Urothelium cell line (cell line): Measurements from ENCODE around the gene R3HCC1L.
A peak's percentile ranks its signal among the peaks of the same experiment; 100 is the strongest.
"Not testable (repeated sequence)": the region's sequence is repeated elsewhere in the genome, so short reads cannot be mapped to it uniquely, and the experiment has no call there.

ENCODE experiments used
- DNase-seq: peaks from one replicate; pipeline ENCODE4 v3.0.0; 2011; ENCODE audit warnings: low spot score, mixed read lengths
- FAIRE-seq: peaks from 2 replicates; lab custom pipeline; 2011; peaks lifted over from hg19 to GRCh38; lab: Jason Lieb, UNC

Gene R3HCC1L

GRCh38 chr10:98128802-98129201, 5.7 kb upstream of the R3HCC1L start:
- DNase-seq: no peak
- no peak for FAIRE-seq

DNA sequence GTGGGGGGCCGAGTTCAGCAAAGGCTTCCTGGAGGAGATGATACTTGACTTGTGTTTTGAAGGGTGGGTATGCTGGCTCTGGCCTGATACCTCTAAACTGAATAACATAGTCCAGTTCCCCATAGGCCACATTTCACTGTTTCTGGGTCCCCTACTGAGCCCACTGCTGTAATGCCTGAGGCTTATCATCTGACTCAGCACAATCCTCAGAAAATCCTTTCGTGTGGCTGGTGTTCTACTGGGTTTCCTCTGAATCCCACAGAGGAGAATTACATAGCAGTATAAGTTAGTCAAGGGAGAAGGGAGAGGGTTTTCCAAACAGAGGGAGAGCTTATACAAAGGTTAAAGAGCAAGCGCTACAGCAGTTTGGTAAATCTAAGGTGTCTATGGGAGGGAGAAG, 2.8 kb upstream of the R3HCC1L start:
- FAIRE-seq (no peak), DNase-seq (no peak)

- DNase-seq, FAIRE-seq: not testable (repeated sequence)
These were observed 1.2 kb upstream of the R3HCC1L start for GRCh38 chr10:98133075-98133752.

GRCh38 chr10:98134117-98134430, 383 bp upstream of the R3HCC1L start:
- FAIRE-seq: no peak

GRCh38 chr10:98135222-98135899, 904 bp downstream of the R3HCC1L start:
- FAIRE-seq (no peak), DNase-seq (no peak)

More at GRCh38 chr10:98134117-98134430, 383 bp upstream of the R3HCC1L start:
- DNase-seq: no peak

DNA sequence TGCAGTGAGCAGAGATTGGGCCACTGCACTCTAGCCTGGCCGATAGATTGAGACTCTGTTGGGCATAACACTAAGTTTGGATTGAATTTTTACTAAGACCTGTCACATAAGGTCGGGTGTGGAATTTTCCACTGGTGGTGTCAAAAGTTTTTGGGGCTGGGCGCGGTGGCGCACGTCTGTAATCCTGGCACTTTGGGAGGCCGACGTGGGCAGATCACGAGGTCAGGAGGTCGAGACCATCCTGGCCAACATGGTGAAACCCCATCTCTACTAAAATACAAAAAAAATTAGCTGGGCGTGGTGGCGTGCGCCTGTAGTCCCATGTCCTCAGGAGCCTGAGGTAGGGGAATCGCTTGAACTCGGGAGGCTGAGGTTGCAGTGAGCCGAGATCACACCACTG, 2.3 kb downstream of the R3HCC1L start:
- FAIRE-seq, DNase-seq: not testable (repeated sequence)

GRCh38 chr10:98138031-98138430, 3.6 kb downstream of the R3HCC1L start:
- FAIRE-seq: no peak

GRCh38 chr10:98139431-98139830, 5.0 kb downstream of the R3HCC1L start:
- no peak for DNase-seq
- FAIRE-seq: no peak

More at GRCh38 chr10:98138031-98138430, 3.6 kb downstream of the R3HCC1L start:
- no peak for DNase-seq

- FAIRE-seq (no peak), DNase-seq (no peak)
These were observed 7.1 kb downstream of the R3HCC1L start for GRCh38 chr10:98141484-98142073.

DNA sequence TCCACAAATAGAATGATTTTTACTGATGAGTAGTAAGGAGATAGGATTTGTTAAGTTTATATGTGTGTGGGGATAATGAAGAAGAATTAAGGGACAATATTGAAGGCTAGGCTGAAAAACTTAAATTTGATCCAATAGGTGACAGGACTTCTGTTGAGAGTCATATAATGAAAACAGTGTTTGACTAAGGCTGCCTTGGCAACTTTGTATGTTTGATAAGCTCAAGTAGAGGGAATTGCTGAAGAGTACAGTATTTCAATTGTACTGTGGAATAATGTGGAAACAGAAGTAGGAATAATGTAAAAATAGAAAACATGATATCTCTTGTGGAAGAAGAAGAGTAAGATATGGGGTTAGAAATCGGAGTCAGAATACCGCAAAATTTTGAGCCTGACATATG, 10.5 kb downstream of the R3HCC1L start:
- FAIRE-seq: no peak
- DNase-seq: no peak

- DNase-seq: no peak
- FAIRE-seq: no peak
These were observed 15.4 kb downstream of the R3HCC1L start for GRCh38 chr10:98149858-98150257.

GRCh38 chr10:98150544-98150943, 16.1 kb downstream of the R3HCC1L start:
- no peak for DNase-seq

GRCh38 chr10:98152778-98153177, 18.3 kb downstream of the R3HCC1L start:
- not testable (repeated sequence) for FAIRE-seq

More at GRCh38 chr10:98150544-98150943, 16.1 kb downstream of the R3HCC1L start:
- FAIRE-seq: peak; percentile 13

GRCh38 chr10:98153213-98153958, 18.9 kb downstream of the R3HCC1L start:
- FAIRE-seq, DNase-seq: not testable (repeated sequence)

More at GRCh38 chr10:98152778-98153177, 18.3 kb downstream of the R3HCC1L start:
- not testable (repeated sequence) for DNase-seq

- FAIRE-seq: no peak
- DNase-seq: no peak
These were observed 19.6 kb downstream of the R3HCC1L start for GRCh38 chr10:98154076-98154475.

- no peak for DNase-seq
- FAIRE-seq: no peak
These were observed 24.1 kb downstream of the R3HCC1L start for GRCh38 chr10:98158576-98158975.

DNA sequence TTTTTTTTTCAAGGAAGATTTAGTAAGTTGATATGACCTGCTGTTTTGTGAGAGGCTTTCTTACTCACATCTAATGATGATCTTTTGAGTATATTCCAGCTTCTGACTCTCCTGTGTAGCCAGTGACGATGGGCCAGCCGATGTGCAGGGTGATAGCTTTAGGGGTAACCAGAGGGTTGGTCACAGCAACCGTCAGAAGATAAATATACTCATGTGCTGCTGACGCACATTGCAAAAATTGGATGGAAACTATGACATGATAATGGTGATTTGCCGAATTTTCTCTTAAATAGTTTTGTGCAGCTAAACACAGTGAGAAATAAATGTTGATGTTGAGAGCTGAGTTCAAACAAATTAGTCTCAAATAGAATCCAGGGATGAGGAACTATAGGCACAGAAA, 29.5 kb downstream of the R3HCC1L start:
- DNase-seq (no peak), FAIRE-seq (no peak)

DNA sequence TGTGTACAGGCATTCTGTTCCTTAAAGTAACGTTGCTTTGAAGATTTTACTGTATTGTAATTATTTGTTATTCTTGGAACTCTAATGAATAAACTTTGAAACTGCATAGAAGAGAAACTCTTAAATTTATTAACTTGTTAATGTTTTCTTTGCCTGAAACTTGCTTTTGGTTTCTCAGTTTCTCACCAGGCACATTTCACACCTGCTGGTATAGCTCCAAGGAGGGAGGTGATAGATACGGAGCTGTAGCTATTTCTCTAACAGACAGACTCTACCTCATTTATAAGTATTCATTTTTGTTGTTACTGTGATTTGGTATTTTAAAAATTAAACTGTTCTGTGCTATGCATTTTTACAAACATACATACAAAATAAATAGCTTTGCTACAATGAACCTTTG, 32.7 kb downstream of the R3HCC1L start:
- FAIRE-seq (no peak), DNase-seq (no peak)

- no peak for DNase-seq
- FAIRE-seq: no peak
These were observed 33.7 kb downstream of the R3HCC1L start for GRCh38 chr10:98168147-98168546.

DNA sequence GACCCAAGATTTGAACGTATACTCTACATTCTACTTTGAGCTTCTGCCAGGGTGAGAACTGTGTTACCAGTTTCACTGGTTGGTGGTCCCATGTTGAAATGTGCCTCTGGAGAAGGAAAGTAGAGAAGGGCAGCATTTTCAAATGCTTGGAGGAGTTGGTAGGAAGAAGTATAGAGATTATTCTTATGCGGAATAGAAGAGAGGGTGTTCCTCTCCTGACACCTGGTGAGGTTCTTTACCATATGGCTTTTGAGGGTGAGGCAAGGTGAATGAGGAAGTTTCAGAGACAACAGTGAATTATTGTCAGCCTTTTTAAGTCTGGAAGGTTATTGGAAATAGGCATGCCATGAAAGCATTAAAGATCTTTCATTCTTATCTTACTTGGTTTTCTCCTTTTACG, 34.3 kb downstream of the R3HCC1L start:
- DNase-seq: no peak
- FAIRE-seq: no peak

- no peak for DNase-seq
- FAIRE-seq: no peak
These were observed 34.9 kb downstream of the R3HCC1L start for GRCh38 chr10:98169379-98169778.
